ENCODE results near the gene CDO1.

- TF ChIP-seq CTCF (IDR thresholded peaks at IDR 0.05): no peak
- TF ChIP-seq EZH2 (IDR thresholded peaks at IDR 0.05): no peak
These were observed at the start of gene CDO1 for GRCh38 chr5:115816226-115817081.
